WTC11 (cell line): ENCODE results near the gene RBFA. TPM values are rescaled to one million over a fixed set of nuclear protein-coding genes. Genes with fewer than 3 reads are reported as not detected.
A peak's percentile ranks its signal among the peaks of the same experiment; 100 is the strongest.

Source experiments
- CBFB ChIP-seq: sonication (generic); formaldehyde crosslinking; IDR thresholded peaks from 2 replicates; pipeline ENCODE4 v1.8.1; 2022; ENCODE audit warnings: mild to moderate bottlenecking, low read depth, missing genetic modification reagents
- CREM ChIP-seq: sonication (generic); formaldehyde crosslinking; IDR thresholded peaks from 2 replicates; pipeline ENCODE4 v1.8.1; 2022; ENCODE audit warnings: mild to moderate bottlenecking, missing genetic modification reagents, moderate library complexity
- E2F1 ChIP-seq: sonication (generic); formaldehyde crosslinking; IDR thresholded peaks from 2 replicates; pipeline ENCODE4 v1.8.0; 2022; ENCODE audit warnings: mild to moderate bottlenecking, missing genetic modification reagents
- E2F5 ChIP-seq: sonication (generic); formaldehyde crosslinking; IDR thresholded peaks from 2 replicates; pipeline ENCODE4 v1.8.1; 2022; ENCODE audit warnings: mild to moderate bottlenecking, moderate library complexity, missing genetic modification reagents
- ERG ChIP-seq: fragments of 250-450 bp; sonication (Bioruptor Pico); IDR thresholded peaks from 2 replicates; pipeline ENCODE4 v1.8.0; 2021; ENCODE audit warnings: mild to moderate bottlenecking
- ESRRA ChIP-seq: sonication (generic); formaldehyde crosslinking; IDR thresholded peaks from 2 replicates; pipeline ENCODE4 v1.8.1; 2022; ENCODE audit warnings: mild to moderate bottlenecking, missing genetic modification reagents, borderline replicate concordance
- FOXK1 ChIP-seq: sonication (generic); formaldehyde crosslinking; IDR thresholded peaks from 2 replicates; pipeline ENCODE4 v1.8.0; 2022; ENCODE audit warnings: mild to moderate bottlenecking, moderate library complexity, missing genetic modification reagents
- GABPB1 ChIP-seq: sonication (generic); formaldehyde crosslinking; IDR thresholded peaks from 2 replicates; pipeline ENCODE4 v1.8.1; 2023; ENCODE audit warnings: mild to moderate bottlenecking, missing genetic modification reagents
- HMGA2 ChIP-seq: fragments of 250-450 bp; sonication (Bioruptor Pico); IDR thresholded peaks from 2 replicates; pipeline ENCODE4 v1.4.0; 2021; ENCODE audit warnings: mild to moderate bottlenecking, moderate library complexity
- HMGXB4 ChIP-seq: sonication (generic); formaldehyde crosslinking; IDR thresholded peaks from 2 replicates; pipeline ENCODE4 v1.8.1; 2023; ENCODE audit warnings: mild to moderate bottlenecking, moderate library complexity, missing genetic modification reagents
- KAT7 ChIP-seq: sonication (generic); formaldehyde crosslinking; IDR thresholded peaks from 2 replicates; pipeline ENCODE4 v1.8.1; 2023; ENCODE audit warnings: missing genetic modification reagents, mild to moderate bottlenecking, borderline replicate concordance
- NR1H2 ChIP-seq: sonication (generic); formaldehyde crosslinking; IDR thresholded peaks from 2 replicates; pipeline ENCODE4 v1.9.0; 2021; ENCODE audit warnings: mild to moderate bottlenecking, moderate library complexity, missing genetic modification reagents
- OVOL2 ChIP-seq: fragments of 250-450 bp; sonication (Bioruptor Pico); IDR thresholded peaks from 2 replicates; pipeline ENCODE4 v1.9.0; 2021; ENCODE audit warnings: mild to moderate bottlenecking, borderline replicate concordance
- SP1 ChIP-seq: sonication (generic); formaldehyde crosslinking; conservative IDR thresholded peaks from 2 replicates; pipeline ENCODE4 v1.8.1; 2022; ENCODE audit warnings: missing genetic modification reagents
- ZNF281 ChIP-seq: sonication (generic); formaldehyde crosslinking; IDR thresholded peaks from 2 replicates; pipeline ENCODE4 v1.8.0; 2023; ENCODE audit warnings: mild to moderate bottlenecking, missing genetic modification reagents
- total RNA-seq: library from RNA; stranded (reverse); gene quantifications from 3 replicates; pipeline ENCODE4 v1.2.3, GENCODE V29; 2021
- TF ChIP-seq, protein P1 (sequence below): fragments of 250-450 bp; sonication (Bioruptor Pico); IDR thresholded peaks from 2 replicates; pipeline ENCODE4 v1.9.0; 2021; ENCODE audit warnings: mild to moderate bottlenecking
- TF ChIP-seq, protein P2 (sequence below): sonication (generic); formaldehyde crosslinking; IDR thresholded peaks from 2 replicates; pipeline ENCODE4 v1.8.0; 2022; ENCODE audit warnings: mild to moderate bottlenecking, missing genetic modification reagents

The RBFA gene
- total RNA-seq, 1 experiment from 2014 or later = 37.1 TPM

GRCh38 chr18:79988451-79989194 lies 45.6 kb upstream of the RBFA start, which contains the start of gene TXNL4A (continued):
- peak; percentile 87; the same call in 1 of the 2 replicates for TF ChIP-seq HMGXB4 (CRISPR knock-in tag)
- TF ChIP-seq FOXK1 (CRISPR knock-in tag) = peak; percentile 89; the same call in 1 of the 2 replicates
- TF ChIP-seq ERG = no peak
- peak; percentile 74; the same call in 1 of the 2 replicates for TF ChIP-seq E2F5 (CRISPR knock-in tag)
- peak; percentile 93 for TF ChIP-seq CREM (CRISPR knock-in tag)
- TF ChIP-seq NR1H2 = no peak
- TF ChIP-seq SP1 = no peak
- 0 out of 2 replicates have a peak, but pooled peaks have one; percentile 84 for TF ChIP-seq CBFB (CRISPR knock-in tag)
- peak; percentile 0; the same call in 1 of the 2 replicates for TF ChIP-seq ESRRA (CRISPR knock-in tag)
- no peak for TF ChIP-seq OVOL2 (CRISPR knock-in tag)
- no peak; the same call in 1 of the 2 replicates for TF ChIP-seq GABPB1 (CRISPR knock-in tag)
- TF ChIP-seq, protein P1, sequence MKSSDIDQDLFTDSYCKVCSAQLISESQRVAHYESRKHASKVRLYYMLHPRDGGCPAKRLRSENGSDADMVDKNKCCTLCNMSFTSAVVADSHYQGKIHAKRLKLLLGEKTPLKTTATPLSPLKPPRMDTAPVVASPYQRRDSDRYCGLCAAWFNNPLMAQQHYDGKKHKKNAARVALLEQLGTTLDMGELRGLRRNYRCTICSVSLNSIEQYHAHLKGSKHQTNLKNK (CRISPR knock-in tag) = no peak
- no peak for TF ChIP-seq HMGA2 (CRISPR knock-in tag)
- TF ChIP-seq KAT7 (CRISPR knock-in tag) = 0 out of 2 replicates have a peak, but pooled peaks have one; percentile 7
- TF ChIP-seq, protein P2, sequence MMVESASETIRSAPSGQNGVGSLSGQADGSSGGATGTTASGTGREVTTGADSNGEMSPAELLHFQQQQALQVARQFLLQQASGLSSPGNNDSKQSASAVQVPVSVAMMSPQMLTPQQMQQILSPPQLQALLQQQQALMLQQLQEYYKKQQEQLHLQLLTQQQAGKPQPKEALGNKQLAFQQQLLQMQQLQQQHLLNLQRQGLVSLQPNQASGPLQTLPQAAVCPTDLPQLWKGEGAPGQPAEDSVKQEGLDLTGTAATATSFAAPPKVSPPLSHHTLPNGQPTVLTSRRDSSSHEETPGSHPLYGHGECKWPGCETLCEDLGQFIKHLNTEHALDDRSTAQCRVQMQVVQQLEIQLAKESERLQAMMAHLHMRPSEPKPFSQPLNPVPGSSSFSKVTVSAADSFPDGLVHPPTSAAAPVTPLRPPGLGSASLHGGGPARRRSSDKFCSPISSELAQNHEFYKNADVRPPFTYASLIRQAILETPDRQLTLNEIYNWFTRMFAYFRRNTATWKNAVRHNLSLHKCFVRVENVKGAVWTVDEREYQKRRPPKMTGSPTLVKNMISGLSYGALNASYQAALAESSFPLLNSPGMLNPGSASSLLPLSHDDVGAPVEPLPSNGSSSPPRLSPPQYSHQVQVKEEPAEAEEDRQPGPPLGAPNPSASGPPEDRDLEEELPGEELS (CRISPR knock-in tag) = 0 out of 2 replicates have a peak, but pooled peaks have one; percentile 65
- 0 out of 2 replicates have a peak, but pooled peaks have one; percentile 14 for TF ChIP-seq ZNF281
- TF ChIP-seq E2F1 = 0 out of 2 replicates have a peak, but pooled peaks have one; percentile 17
